Activated naive CD4-positive, alpha-beta T cell treated with Interleukin-2 at 50 U/mL for 16 hours (primary cell): ENCODE data around the gene MXRA7.

Experiments
- DNase-seq: peaks from one replicate; pipeline ENCODE4 v3.0.0-alpha.2; 2020

The MXRA7 gene

DNA sequence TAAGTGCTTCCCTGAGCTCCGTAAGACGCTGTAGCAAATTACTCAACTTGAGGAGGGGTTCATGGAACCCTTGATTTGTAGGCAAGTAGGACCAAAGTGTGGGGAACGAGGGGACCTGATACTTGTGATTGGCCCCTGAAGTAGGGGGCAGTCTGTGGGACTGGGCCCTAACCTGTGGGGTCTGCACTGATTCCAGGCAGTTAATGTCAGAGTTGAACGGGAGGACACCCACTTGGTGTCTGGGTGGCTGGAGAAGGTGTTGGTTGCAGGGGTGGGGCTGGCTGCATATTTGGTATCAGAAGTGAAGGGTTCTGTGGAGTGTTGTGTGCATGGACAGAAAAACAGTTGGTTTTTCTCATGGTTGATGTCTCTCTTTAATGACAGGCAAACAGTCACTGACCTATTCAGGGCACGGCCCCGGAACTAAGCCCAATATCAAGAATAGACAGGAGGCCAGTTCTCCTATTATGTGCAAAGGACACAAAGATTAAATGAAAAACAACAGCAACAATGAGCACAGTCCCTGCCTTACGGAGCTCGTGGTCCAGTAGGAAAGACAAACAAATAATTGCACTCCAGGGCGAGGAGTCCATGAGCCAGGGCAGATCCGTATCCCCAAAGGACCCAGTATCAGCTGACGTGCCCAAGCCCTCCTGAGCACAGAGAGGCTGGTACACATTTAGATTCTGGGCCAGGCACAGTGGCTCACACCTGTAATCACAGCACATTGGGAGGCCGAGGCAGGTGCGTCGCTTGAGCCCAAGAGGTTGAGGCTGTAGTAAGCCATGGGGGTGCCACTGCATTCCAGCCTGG lies 19.2 kb downstream of the MXRA7 start:
- no peak for DNase-seq

DNA sequence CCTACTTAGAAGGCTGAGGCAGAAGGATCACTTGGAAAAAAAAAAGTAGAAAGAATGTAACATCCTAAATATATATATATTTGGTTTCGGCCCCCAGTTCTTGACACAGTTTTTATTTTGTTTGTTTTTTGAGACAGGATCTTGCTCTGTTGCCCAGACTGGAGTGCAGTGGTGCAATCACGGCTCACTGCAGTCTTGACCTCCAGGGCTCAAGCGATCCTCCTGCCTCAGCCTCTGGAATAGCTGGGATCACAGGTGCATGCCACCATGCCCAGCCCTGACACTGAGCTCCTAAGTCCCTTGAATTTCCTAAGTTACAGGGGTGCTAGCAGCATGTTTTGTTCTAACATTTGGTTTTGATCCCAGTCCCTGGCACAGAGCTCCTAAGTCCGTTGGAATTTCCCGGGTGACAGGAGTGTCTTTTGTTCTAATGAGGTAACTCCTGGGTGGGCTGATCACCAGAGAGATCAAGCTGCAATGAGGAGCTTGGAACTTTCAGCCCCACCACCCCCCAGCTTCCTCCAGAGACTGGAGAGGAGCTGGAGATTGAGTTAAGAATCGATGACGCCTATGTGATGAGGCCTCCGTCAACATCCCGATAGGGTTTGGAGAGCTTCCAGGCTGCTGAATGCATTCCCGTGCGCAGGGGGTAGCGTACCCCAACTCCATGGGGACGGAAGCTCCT lies 20.0 kb downstream of the MXRA7 start:
- DNase-seq, result no peak

GRCh38 chr17:76689859-76690258 lies 20.9 kb downstream of the MXRA7 start:
- DNase-seq, result no peak

DNA sequence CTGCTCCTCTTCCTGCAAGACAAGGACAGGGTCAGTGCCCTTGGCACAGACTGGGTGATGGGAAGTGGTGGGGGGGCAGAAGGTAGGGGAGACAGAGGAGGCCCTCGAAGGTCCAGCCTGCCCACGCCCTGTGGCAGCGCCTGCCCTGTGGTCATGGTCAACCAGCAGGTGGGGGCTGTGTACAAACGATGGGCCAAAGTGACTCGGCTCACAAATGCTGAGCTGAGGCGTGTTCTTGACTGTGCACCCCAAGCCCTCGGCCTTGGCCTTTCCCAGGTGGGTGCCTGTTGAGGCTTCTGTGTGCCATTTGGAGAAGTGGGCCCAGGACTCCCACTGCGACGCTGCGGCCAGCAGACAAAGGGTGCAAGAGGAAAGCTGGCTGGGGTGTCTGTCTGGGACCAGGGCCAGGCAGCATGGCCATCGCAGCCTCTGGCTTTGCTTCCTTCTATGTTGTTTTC lies 22.6 kb downstream of the MXRA7 start:
- DNase-seq, result no peak

GRCh38 chr17:76687298-76688164 lies 23.2 kb downstream of the MXRA7 start:
- no peak for DNase-seq

GRCh38 chr17:76686538-76687297 lies 24.0 kb downstream of the MXRA7 start:
- no peak for DNase-seq

GRCh38 chr17:76685846-76686245 lies 24.9 kb downstream of the MXRA7 start:
- no peak for DNase-seq

- DNase-seq, result no peak
These were observed 25.4 kb downstream of the MXRA7 start for GRCh38 chr17:76685366-76685765.

DNA sequence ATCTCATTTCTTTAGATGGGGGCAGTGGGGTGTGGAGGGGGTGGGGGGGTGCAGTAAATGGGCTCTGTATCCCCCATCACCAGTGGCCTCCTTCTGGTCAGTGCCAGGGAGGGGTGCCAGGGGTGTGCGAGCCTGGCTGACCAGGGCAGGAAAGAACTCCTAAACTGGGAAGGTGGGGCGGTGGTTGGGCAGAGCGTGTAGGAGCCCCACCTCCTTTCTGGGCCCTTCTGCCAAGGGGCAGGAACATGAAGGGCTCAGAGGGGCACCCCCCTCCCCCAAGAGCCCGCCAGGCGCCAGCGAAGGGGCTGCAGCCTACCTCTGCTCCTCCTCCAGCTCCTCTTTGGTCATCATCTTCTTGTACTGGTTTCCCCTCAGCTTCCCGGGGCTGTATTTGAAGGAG lies 26.0 kb downstream of the MXRA7 start:
- no peak for DNase-seq

GRCh38 chr17:76683921-76684745 lies 26.6 kb downstream of the MXRA7 start:
- no peak for DNase-seq

GRCh38 chr17:76683011-76683755 lies 27.6 kb downstream of the MXRA7 start:
- no peak for DNase-seq

- DNase-seq, result no peak
These were observed 28.5 kb downstream of the MXRA7 start for GRCh38 chr17:76682296-76682695.

DNA sequence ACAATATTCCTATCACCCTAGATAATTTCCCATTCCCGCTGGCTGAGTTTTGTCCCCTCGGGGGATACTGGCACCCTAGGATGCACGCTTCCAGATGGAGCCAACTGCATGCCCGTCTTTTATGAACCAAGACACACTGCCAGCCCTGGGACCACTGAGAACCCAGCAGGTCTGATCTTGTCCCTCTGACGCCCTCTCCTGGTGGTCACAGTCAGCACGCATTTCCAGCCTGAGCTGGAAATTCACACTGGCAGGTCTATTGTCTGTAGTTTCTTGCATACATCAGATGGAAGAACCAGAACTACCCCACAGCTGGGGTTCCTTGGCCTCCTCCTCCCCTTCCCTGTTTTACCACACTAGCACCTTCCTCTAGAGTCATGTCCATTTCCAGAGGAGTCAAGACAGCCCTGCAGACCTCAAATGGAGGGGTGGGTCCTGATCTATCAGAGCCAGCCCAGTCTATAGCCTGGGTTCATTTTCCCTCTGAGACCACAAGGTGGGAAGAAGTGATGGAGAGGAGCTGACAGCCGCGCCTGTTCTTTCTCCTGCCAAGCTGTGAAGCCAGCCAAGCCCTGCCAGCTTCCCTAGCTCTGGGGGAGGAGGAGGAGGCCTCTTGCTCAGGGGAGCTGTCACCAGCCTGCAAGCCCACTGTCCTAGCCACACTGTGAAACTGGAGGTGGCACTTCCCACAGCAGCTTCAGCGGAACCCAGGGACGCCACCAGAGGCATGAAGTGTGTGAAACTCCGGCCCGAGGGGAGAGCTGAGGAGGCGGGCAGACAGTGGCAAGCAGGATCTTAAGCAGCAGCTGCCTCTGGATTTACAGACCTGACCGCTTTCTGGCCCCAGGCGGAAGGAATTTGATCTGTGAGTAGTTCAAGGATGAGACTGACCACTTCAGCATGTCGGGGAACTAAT lies 29.3 kb downstream of the MXRA7 start:
- DNase-seq, result peak; percentile 68

GRCh38 chr17:76679239-76679638 lies 31.5 kb downstream of the MXRA7 start:
- no peak for DNase-seq

DNA sequence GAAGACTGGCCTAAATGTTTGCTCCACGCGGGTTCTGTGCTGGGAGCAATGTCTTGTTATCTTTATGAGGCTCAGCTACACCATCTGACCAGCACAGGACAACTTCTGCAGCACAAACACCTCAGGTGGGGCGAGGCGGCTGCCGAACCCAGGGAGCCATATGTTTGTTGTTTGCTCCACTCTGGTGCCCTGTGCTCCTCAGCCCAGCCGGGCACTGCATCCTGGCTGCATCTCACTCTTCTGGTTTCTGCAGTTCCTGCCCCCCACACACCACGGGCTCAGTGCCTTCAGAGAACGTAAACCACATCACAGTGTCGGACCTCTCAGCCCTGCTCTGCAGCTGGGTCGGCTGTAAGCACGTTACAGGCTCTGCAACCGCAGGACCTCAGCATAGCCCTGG lies 32.4 kb downstream of the MXRA7 start:
- DNase-seq, result peak; percentile 35

GRCh38 chr17:76677406-76677805 lies 33.4 kb downstream of the MXRA7 start:
- no peak for DNase-seq

DNA sequence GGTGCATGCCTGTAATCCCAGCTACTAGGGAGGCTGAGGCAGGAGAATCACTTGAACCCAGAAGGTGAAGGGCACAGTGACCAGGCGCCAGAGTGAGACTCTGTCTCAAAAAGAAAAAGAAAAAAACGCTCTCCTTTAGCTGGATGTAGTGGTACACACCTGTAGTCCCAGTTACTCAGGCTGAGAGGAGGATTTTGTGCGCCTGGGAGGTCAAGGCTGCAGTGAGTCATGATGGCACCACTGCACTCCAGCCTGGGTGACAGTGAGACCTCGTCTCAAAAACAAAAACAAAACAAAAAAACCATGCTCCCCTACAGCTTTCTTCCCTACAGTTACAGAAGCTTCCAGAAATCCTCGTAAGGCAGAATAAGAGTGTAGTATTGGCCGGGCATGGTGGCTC lies 34.1 kb downstream of the MXRA7 start:
- no peak for DNase-seq

- no peak for DNase-seq
These were observed 35.1 kb downstream of the MXRA7 start for GRCh38 chr17:76675648-76676047.

GRCh38 chr17:76674600-76674999 lies 36.2 kb downstream of the MXRA7 start:
- DNase-seq, result no peak

GRCh38 chr17:76673729-76674128 lies 37.0 kb downstream of the MXRA7 start:
- no peak for DNase-seq
